Gastrocnemius medialis (tissue), 4 donors: ENCODE measurements around the gene CCT5.

Experiments used
- POLR2A ChIP-seq, 2 donors: fragments of 450-650 bp; IDR thresholded peaks; one replicate each; pipeline ENCODE4 v1.6.1; 2017; ENCODE audit warnings: antibody characterized with exemption in 2 of 2, mild to moderate bottlenecking in 2 of 2, moderate library complexity in 2 of 2
- TF ChIP-seq, protein P1 (sequence below), 5 experiments: fragments of 450-650 bp in 3 of 5; fragments of 200-600 bp in 2 of 5; sonication (generic) in 2 of 5; IDR thresholded peaks in 4 of 5; conservative IDR thresholded peaks in 1 of 5; 1 replicate in 4 of 5; 2 replicates in 1 of 5; pipeline ENCODE4 v1.5.1; 2016 to 2019; ENCODE audit warnings: antibody characterized with exemption in 5 of 5, mild to moderate bottlenecking in 3 of 5, moderate library complexity in 3 of 5

GRCh38 chr5:10290438-10290837 is 40.4 kb downstream of the CCT5 start:
- TF ChIP-seq, protein P1, sequence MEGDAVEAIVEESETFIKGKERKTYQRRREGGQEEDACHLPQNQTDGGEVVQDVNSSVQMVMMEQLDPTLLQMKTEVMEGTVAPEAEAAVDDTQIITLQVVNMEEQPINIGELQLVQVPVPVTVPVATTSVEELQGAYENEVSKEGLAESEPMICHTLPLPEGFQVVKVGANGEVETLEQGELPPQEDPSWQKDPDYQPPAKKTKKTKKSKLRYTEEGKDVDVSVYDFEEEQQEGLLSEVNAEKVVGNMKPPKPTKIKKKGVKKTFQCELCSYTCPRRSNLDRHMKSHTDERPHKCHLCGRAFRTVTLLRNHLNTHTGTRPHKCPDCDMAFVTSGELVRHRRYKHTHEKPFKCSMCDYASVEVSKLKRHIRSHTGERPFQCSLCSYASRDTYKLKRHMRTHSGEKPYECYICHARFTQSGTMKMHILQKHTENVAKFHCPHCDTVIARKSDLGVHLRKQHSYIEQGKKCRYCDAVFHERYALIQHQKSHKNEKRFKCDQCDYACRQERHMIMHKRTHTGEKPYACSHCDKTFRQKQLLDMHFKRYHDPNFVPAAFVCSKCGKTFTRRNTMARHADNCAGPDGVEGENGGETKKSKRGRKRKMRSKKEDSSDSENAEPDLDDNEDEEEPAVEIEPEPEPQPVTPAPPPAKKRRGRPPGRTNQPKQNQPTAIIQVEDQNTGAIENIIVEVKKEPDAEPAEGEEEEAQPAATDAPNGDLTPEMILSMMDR (IDR thresholded peaks at IDR 0.05 in 4 of 5, conservative IDR thresholded peaks at IDR 0.05 in 1 of 5) = no peak
- TF ChIP-seq POLR2A (IDR thresholded peaks at IDR 0.05) = no peak
